Measurements from ENCODE around the gene TSPAN33.

TSPAN33 gene

DNA sequence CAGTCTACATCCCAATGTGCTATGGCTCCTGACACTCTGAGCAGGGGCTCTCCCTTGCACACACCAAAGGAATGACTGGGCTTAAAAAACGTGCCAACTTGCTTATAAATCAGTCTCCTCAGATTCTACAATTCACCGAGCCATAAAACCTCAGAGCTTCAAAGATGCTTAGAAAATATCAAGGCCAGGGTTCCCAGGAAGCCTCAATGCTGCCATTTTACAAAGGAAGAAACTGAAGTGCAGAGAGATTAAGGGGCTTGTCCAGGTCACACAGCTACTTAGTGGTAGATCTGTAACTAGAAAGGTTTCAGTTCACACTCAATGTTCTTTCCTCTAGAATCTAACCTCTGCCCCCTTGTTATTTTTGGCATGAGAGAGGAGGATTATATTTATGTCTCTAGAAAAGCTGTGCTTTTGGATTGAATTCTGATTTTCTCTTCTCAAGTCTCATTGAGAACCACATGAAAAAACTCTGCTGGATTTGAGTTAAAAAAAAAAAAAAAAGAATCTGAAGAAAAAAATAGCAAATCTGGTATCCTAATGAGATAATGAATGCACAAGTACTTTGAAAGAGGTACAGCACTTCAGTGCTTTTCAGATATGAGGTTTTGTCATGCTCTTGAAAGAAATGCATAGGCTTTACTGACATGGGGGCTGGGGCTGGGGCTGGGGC lies 22.3 kb upstream of the TSPAN33 start:
- TF ChIP-seq, protein P1, sequence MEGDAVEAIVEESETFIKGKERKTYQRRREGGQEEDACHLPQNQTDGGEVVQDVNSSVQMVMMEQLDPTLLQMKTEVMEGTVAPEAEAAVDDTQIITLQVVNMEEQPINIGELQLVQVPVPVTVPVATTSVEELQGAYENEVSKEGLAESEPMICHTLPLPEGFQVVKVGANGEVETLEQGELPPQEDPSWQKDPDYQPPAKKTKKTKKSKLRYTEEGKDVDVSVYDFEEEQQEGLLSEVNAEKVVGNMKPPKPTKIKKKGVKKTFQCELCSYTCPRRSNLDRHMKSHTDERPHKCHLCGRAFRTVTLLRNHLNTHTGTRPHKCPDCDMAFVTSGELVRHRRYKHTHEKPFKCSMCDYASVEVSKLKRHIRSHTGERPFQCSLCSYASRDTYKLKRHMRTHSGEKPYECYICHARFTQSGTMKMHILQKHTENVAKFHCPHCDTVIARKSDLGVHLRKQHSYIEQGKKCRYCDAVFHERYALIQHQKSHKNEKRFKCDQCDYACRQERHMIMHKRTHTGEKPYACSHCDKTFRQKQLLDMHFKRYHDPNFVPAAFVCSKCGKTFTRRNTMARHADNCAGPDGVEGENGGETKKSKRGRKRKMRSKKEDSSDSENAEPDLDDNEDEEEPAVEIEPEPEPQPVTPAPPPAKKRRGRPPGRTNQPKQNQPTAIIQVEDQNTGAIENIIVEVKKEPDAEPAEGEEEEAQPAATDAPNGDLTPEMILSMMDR (conservative IDR thresholded peaks at IDR 0.05; ENCODE audit: control insufficient read depth, insufficient read depth, low read depth, low read length), result no peak
- DNase-seq (ENCODE audit: low read depth), result no peak
- H3K4me3 ChIP-seq (ENCODE audit: control insufficient read depth, low read depth, low read length), result no peak overlapping the region

DNA sequence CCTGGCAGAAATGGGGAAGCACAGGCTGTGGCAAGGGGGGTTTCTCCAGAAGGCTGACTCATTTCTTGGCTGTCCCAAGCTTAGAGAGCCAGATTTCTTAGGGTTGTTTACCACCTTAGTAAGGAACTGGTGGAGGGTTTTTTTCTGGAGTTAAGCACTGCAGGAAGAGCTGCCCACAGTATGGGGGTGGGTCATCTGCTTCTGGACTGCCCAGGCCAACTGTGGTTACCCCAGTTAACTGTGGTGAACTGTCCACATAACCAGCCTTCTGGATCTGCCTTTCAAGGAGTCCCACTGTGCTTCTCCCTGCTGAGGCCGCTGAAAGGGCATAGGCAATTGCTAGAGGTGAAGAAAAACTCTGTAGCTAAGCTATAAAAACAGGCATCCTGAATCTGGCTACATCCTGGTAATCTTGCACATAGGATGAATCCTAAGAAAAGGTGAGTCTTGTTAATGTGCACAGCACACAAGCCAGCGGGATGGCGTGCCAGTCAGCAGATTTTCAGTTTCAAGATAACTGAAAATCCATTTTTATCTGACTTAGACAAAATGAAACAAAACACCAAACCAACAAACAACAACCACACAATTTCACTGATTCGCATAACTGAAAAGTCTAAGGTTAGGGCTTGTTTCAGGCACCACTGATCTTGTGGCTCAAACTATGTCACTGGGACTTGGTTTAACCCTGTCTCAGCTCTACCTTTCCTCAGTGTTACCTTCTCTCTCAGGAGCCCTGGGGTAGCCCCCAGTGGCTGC lies 21.6 kb upstream of the TSPAN33 start:
- peak; percentile 18 for DNase-seq (ENCODE audit: low read depth)
- no peak overlapping the region for H3K4me3 ChIP-seq (ENCODE audit: control insufficient read depth, low read depth, low read length)

GRCh38 chr7:129123510-129123857 lies 21.0 kb upstream of the TSPAN33 start:
- TF ChIP-seq, protein P1 (conservative IDR thresholded peaks at IDR 0.05; ENCODE audit: control insufficient read depth, insufficient read depth, low read depth, low read length), result no peak

More for the DNA sequence above, 21.6 kb upstream of the TSPAN33 start:
- TF ChIP-seq, protein P1 (conservative IDR thresholded peaks at IDR 0.05; ENCODE audit: control insufficient read depth, insufficient read depth, low read depth, low read length), result no peak

GRCh38 chr7:129126314-129126713 lies 18.2 kb upstream of the TSPAN33 start:
- no peak for DNase-seq (ENCODE audit: low read depth)
- H3K4me3 ChIP-seq (ENCODE audit: control insufficient read depth, low read depth, low read length), result no peak overlapping the region
- TF ChIP-seq, protein P1 (conservative IDR thresholded peaks at IDR 0.05; ENCODE audit: control insufficient read depth, insufficient read depth, low read depth, low read length), result no peak

More at GRCh38 chr7:129123510-129123857, 21.0 kb upstream of the TSPAN33 start:
- no peak overlapping the region for H3K4me3 ChIP-seq (ENCODE audit: control insufficient read depth, low read depth, low read length)
- no peak for DNase-seq (ENCODE audit: low read depth)

DNA sequence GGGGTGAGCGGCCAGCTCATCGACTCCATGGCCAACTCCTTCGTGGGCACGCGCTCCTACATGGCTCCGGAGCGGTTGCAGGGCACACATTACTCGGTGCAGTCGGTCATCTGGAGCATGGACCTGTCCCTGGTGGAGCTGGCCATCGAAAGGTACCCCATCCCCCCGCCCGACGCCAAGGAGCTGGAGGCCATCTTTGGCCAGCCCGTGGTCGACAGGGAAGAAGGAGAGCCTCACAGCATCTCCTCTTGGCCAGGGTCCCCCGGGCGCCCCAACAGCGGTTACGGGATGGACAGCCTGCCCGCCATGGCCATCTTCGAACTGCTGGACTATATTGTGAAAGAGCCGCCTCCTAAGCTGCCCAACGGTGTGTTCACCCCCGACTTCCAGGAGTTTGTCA lies 17.4 kb upstream of the TSPAN33 start:
- DNase-seq (ENCODE audit: low read depth), result no peak
- no peak overlapping the region for H3K4me3 ChIP-seq (ENCODE audit: control insufficient read depth, low read depth, low read length)
- TF ChIP-seq, protein P1 (conservative IDR thresholded peaks at IDR 0.05; ENCODE audit: control insufficient read depth, insufficient read depth, low read depth, low read length), result no peak

GRCh38 chr7:129127601-129128000 lies 16.9 kb upstream of the TSPAN33 start:
- no peak for DNase-seq (ENCODE audit: low read depth)
- TF ChIP-seq, protein P1 (conservative IDR thresholded peaks at IDR 0.05; ENCODE audit: control insufficient read depth, insufficient read depth, low read depth, low read length), result no peak
- no peak overlapping the region for H3K4me3 ChIP-seq (ENCODE audit: control insufficient read depth, low read depth, low read length)
